Skeletal muscle tissue (tissue), 4 donors: Measurements from ENCODE around the gene ANKH. TPM values are rescaled to one million over a fixed set of nuclear protein-coding genes. Genes with fewer than 3 reads are reported as not detected.
A peak's percentile ranks its signal among the peaks of the same experiment; 100 is the strongest.

Experiments used
- H3K27ac ChIP-seq: one replicate; pipeline ENCODE4 v1.7.0; 2013; ENCODE audit warnings: mild to moderate bottlenecking, low read depth, low read length, inconsistent platforms
- H3K27me3 ChIP-seq, 3 donors: one replicate each; pipeline ENCODE4 v1.7.0; 2013; ENCODE audit warnings: low read length in 3 of 3; ENCODE audit not compliant: control insufficient read depth in 3 of 3, insufficient read depth in 3 of 3
- H3K36me3 ChIP-seq, 3 donors: one replicate each; pipeline ENCODE4 v1.7.0; 2013; ENCODE audit warnings: low read length in 3 of 3; ENCODE audit not compliant: control insufficient read depth in 3 of 3, insufficient read depth in 3 of 3
- H3K4me1 ChIP-seq, 3 donors: one replicate each; pipeline ENCODE4 v1.7.0; 2013; ENCODE audit warnings: low read length in 3 of 3, mild to moderate bottlenecking in 3 of 3; ENCODE audit not compliant: control insufficient read depth in 3 of 3, insufficient read depth in 3 of 3
- H3K4me3 ChIP-seq, 3 donors: one replicate each; pipeline ENCODE4 v1.7.0; 2013; ENCODE audit warnings: low read length in 3 of 3
- H3K9ac ChIP-seq, 3 donors: one replicate each; pipeline ENCODE4 v1.7.0; 2013; ENCODE audit warnings: low read length in 3 of 3, mild to moderate bottlenecking in 3 of 3, moderate library complexity in 2 of 3, low read depth in 1 of 3
- H3K9me3 ChIP-seq, 3 donors: one replicate each; pipeline ENCODE4 v1.7.0; 2013; ENCODE audit warnings: low read length in 3 of 3; ENCODE audit not compliant: control insufficient read depth in 3 of 3
- total RNA-seq: library from RNA; depleted of rRNA; stranded (reverse); fragments of >200 nt; gene quantifications from one replicate; pipeline ENCODE4 v1.2.3, GENCODE V29; 2014
- donor health status: Osteomylitis.

The ANKH gene
- total RNA-seq, 1 donor from 2014 or later, result 13.0 TPM

GRCh38 chr5:14859150-14859549, 12.4 kb downstream of the ANKH start:
- no peak overlapping the region for H3K4me3 ChIP-seq
- H3K4me1 ChIP-seq, result peaks cover 23 to 45% (median 38%) of the 10 kb centered on the region in 3 donors
- no peak overlapping the region for H3K27ac ChIP-seq
- no peaks in the 10 kb centered on the region for H3K27me3 ChIP-seq
- no peaks in the 10 kb centered on the region for H3K36me3 ChIP-seq
- H3K9me3 ChIP-seq, result no peaks in the 10 kb centered on the region
- no peak overlapping the region for H3K9ac ChIP-seq

- Histone ChIP-seq H3K4me3 (no peak overlapping the region), H3K9me3 (no peaks in the 10 kb centered on the region), H3K36me3 (no peaks in the 10 kb centered on the region), H3K4me1 (peaks cover 35 to 44% (median 42%) of the 10 kb centered on the region in 3 donors), H3K27me3 (no peaks in the 10 kb centered on the region), H3K9ac (no peak overlapping the region), H3K27ac (peak overlapping the region; percentile 50)
Observed at GRCh38 chr5:14855366-14855765, 16.2 kb downstream of the ANKH start.

GRCh38 chr5:14854799-14855198, 16.8 kb downstream of the ANKH start:
- Histone ChIP-seq H3K27ac (peak overlapping the region; percentile 50), H3K36me3 (no peaks in the 10 kb centered on the region), H3K9ac (no peak overlapping the region), H3K4me3 (no peak overlapping the region), H3K4me1 (peaks cover 30 to 44% (median 41%) of the 10 kb centered on the region in 3 donors), H3K9me3 (no peaks in the 10 kb centered on the region), H3K27me3 (no peaks in the 10 kb centered on the region)

GRCh38 chr5:14853685-14854084, 17.9 kb downstream of the ANKH start:
- no peaks in the 10 kb centered on the region for H3K9me3 ChIP-seq

GRCh38 chr5:14852779-14853178, 18.8 kb downstream of the ANKH start:
- peak overlapping the region in 1 of 3 donors; percentile 60 for H3K9ac ChIP-seq
- H3K36me3 ChIP-seq, result peaks cover 0 to 3% (median 0%) of the 10 kb centered on the region in 3 donors
- no peak overlapping the region for H3K4me3 ChIP-seq
- H3K27me3 ChIP-seq, result no peaks in the 10 kb centered on the region
- H3K9me3 ChIP-seq, result no peaks in the 10 kb centered on the region
- H3K27ac ChIP-seq, result peak overlapping the region; percentile 3
- peaks cover 30 to 45% (median 43%) of the 10 kb centered on the region in 3 donors for H3K4me1 ChIP-seq

More at GRCh38 chr5:14853685-14854084, 17.9 kb downstream of the ANKH start:
- Histone ChIP-seq H3K27ac (no peak overlapping the region), H3K4me1 (peaks cover 30 to 45% (median 43%) of the 10 kb centered on the region in 3 donors), H3K36me3 (peaks cover 0 to 3% (median 0%) of the 10 kb centered on the region in 3 donors), H3K9ac (no peak overlapping the region), H3K4me3 (no peak overlapping the region), H3K27me3 (no peaks in the 10 kb centered on the region)

GRCh38 chr5:14851999-14852526, 19.5 kb downstream of the ANKH start:
- peak overlapping the region in 1 of 3 donors; percentile 60 for H3K9ac ChIP-seq
- no peak overlapping the region for H3K4me3 ChIP-seq
- peak overlapping the region; percentile 3 for H3K27ac ChIP-seq
- no peaks in the 10 kb centered on the region for H3K9me3 ChIP-seq
- H3K4me1 ChIP-seq, result peaks cover 28 to 45% (median 43%) of the 10 kb centered on the region in 3 donors
- peaks cover 0 to 3% (median 2%) of the 10 kb centered on the region in 3 donors for H3K36me3 ChIP-seq
- no peaks in the 10 kb centered on the region for H3K27me3 ChIP-seq

GRCh38 chr5:14851597-14851996, 20.0 kb downstream of the ANKH start:
- H3K27ac ChIP-seq, result no peak overlapping the region
- peaks cover 28 to 45% (median 43%) of the 10 kb centered on the region in 3 donors for H3K4me1 ChIP-seq
- H3K27me3 ChIP-seq, result no peaks in the 10 kb centered on the region
- peaks cover 0 to 3% (median 2%) of the 10 kb centered on the region in 3 donors for H3K36me3 ChIP-seq
- H3K4me3 ChIP-seq, result no peak overlapping the region
- H3K9me3 ChIP-seq, result no peaks in the 10 kb centered on the region
- H3K9ac ChIP-seq, result no peak overlapping the region

GRCh38 chr5:14851050-14851419, 20.5 kb downstream of the ANKH start:
- Histone ChIP-seq H3K4me1 (peaks cover 28 to 45% (median 43%) of the 10 kb centered on the region in 3 donors), H3K27me3 (no peaks in the 10 kb centered on the region), H3K36me3 (peaks cover 0 to 3% (median 2%) of the 10 kb centered on the region in 3 donors), H3K9me3 (no peaks in the 10 kb centered on the region), H3K4me3 (no peak overlapping the region), H3K9ac (peak overlapping the region in 1 of 3 donors; percentile 52), H3K27ac (no peak overlapping the region)

GRCh38 chr5:14850419-14851049, 21.0 kb downstream of the ANKH start:
- H3K36me3 ChIP-seq, result peaks cover 0 to 3% (median 2%) of the 10 kb centered on the region in 3 donors
- H3K9ac ChIP-seq, result no peak overlapping the region
- no peaks in the 10 kb centered on the region for H3K9me3 ChIP-seq
- H3K4me3 ChIP-seq, result no peak overlapping the region
- no peak overlapping the region for H3K27ac ChIP-seq
- H3K27me3 ChIP-seq, result no peaks in the 10 kb centered on the region
- H3K4me1 ChIP-seq, result peaks cover 28 to 45% (median 43%) of the 10 kb centered on the region in 3 donors

- Histone ChIP-seq H3K27me3 (no peaks in the 10 kb centered on the region), H3K4me3 (no peak overlapping the region), H3K4me1 (peaks cover 20 to 39% (median 35%) of the 10 kb centered on the region in 3 donors), H3K9me3 (no peaks in the 10 kb centered on the region), H3K36me3 (peaks cover 0 to 3% (median 2%) of the 10 kb centered on the region in 3 donors), H3K27ac (no peak overlapping the region), H3K9ac (no peak overlapping the region)
Observed at GRCh38 chr5:14849516-14850294, 21.9 kb downstream of the ANKH start.
